GM18909 (cell line): Measurements from ENCODE around the gene HOXA7.

Experiments used
- ATAC-seq: cut with Tn5 transposase; IDR thresholded peaks from one replicate; pipeline ENCODE4 v1.9.1; 2021; ENCODE audit warnings: mild to moderate bottlenecking; ENCODE audit not compliant: unreplicated experiment, poor library complexity

The HOXA7 gene

GRCh38 chr7:27139334-27140125 lies 16.9 kb downstream of the HOXA7 start:
- no peak for ATAC-seq

- ATAC-seq, result no peak
These were observed 17.5 kb downstream of the HOXA7 start for GRCh38 chr7:27138985-27139333.

GRCh38 chr7:27138472-27138871 lies 18.0 kb downstream of the HOXA7 start:
- no peak for ATAC-seq

- ATAC-seq, result no peak
These were observed 18.7 kb downstream of the HOXA7 start for GRCh38 chr7:27137640-27138315.

GRCh38 chr7:27134392-27134791 lies 22.1 kb downstream of the HOXA7 start:
- ATAC-seq, result no peak

- ATAC-seq, result no peak
These were observed 22.9 kb downstream of the HOXA7 start for GRCh38 chr7:27133409-27134231.

- no peak for ATAC-seq
These were observed 23.5 kb downstream of the HOXA7 start for GRCh38 chr7:27132978-27133377.

- ATAC-seq, result no peak
These were observed 24.3 kb downstream of the HOXA7 start for GRCh38 chr7:27132214-27132613.

GRCh38 chr7:27131390-27131819 lies 25.1 kb downstream of the HOXA7 start:
- ATAC-seq, result no peak

- no peak for ATAC-seq
These were observed 25.7 kb downstream of the HOXA7 start, which contains the start of gene HOXA4 for GRCh38 chr7:27130540-27131389. TSS of gene HOXA4 (minus strand) at chr7:27130757. CDS start at chr7:27130733, 24 bp downstream.

GRCh38 chr7:27129729-27130539 lies 26.5 kb downstream of the HOXA7 start:
- ATAC-seq, result no peak

GRCh38 chr7:27128776-27129728 lies 27.4 kb downstream of the HOXA7 start:
- ATAC-seq, result no peak

- no peak for ATAC-seq
These were observed 28.4 kb downstream of the HOXA7 start for GRCh38 chr7:27128034-27128433.

GRCh38 chr7:27126596-27127327 lies 29.7 kb downstream of the HOXA7 start:
- ATAC-seq, result no peak

- ATAC-seq, result no peak
These were observed 30.5 kb downstream of the HOXA7 start for GRCh38 chr7:27125986-27126394.

- no peak for ATAC-seq
These were observed 31.4 kb downstream of the HOXA7 start for GRCh38 chr7:27124902-27125689.
